K562 (cell line): ENCODE measurements around the gene SUMF2. TPM values are rescaled to one million over a fixed set of nuclear protein-coding genes. Genes with fewer than 3 reads are reported as not detected.
A peak's percentile ranks its signal among the peaks of the same experiment; 100 is the strongest.

Experiments used
- BCL6 ChIP-seq: fragments of 250-450 bp; sonication (Bioruptor Pico); IDR thresholded peaks from 2 replicates; pipeline ENCODE4 v1.4.0; 2020
- DLX4 ChIP-seq: fragments of 250-450 bp; sonication (Bioruptor Pico); IDR thresholded peaks from 2 replicates; pipeline ENCODE4 v1.6.1; 2021; ENCODE audit warnings: mild to moderate bottlenecking
- EP400 ChIP-seq: fragments of 450-650 bp; IDR thresholded peaks from 2 replicates; pipeline ENCODE4 v1.6.1; 2017; ENCODE audit warnings: antibody characterized with exemption, mild to moderate bottlenecking, moderate library complexity
- FOXJ2 ChIP-seq: fragments of 200-800 bp; sonication (Bioruptor generic); IDR thresholded peaks from 2 replicates; pipeline ENCODE4 v1.6.1; 2016; ENCODE audit warnings: missing genetic modification characterization, missing compliant biosample characterization
- GTF3C2 ChIP-seq: IDR thresholded peaks from 3 replicates; pipeline ENCODE4 v1.6.1; 2011; ENCODE audit warnings: borderline replicate concordance, mild to moderate bottlenecking, moderate library complexity; ENCODE audit not compliant: insufficient read length; ENCODE audit errors: extremely low read depth
- HCFC1 ChIP-seq: IDR thresholded peaks from 2 replicates; pipeline ENCODE4 v1.6.1; 2012; ENCODE audit warnings: low read depth, low read length, improper control_type of control experiment
- HMBOX1 ChIP-seq: sonication (generic); IDR thresholded peaks from 2 replicates; pipeline ENCODE4 v1.6.1; 2016
- ILF3 ChIP-seq: fragments of 450-650 bp; IDR thresholded peaks from 2 replicates; pipeline ENCODE4 v1.6.1; 2018; ENCODE audit warnings: antibody characterized with exemption, mild to moderate bottlenecking, moderate library complexity, borderline replicate concordance
- MAFF ChIP-seq: IDR thresholded peaks from 2 replicates; pipeline ENCODE4 v1.6.1; 2012; ENCODE audit warnings: low read length, improper control_type of control experiment
- NR0B1 ChIP-seq: fragments of 450-650 bp; IDR thresholded peaks from one replicate; pipeline ENCODE4 v1.6.1; 2018; ENCODE audit warnings: mild to moderate bottlenecking, moderate library complexity; ENCODE audit not compliant: partially characterized antibody
- NR3C1 ChIP-seq: sonication (generic); formaldehyde crosslinking; IDR thresholded peaks from 2 replicates; pipeline ENCODE4 v1.8.1; 2022; ENCODE audit warnings: missing genetic modification reagents
- PHB2 ChIP-seq: fragments of 450-650 bp; IDR thresholded peaks from 2 replicates; pipeline ENCODE4 v1.6.1; 2017; ENCODE audit warnings: low read depth
- RCOR1 ChIP-seq, 2 experiments: IDR thresholded peaks; 2 replicates each; pipeline ENCODE4 v1.6.1; 2012; ENCODE audit warnings: low read depth in 2 of 2, low read length in 2 of 2, borderline replicate concordance in 1 of 2, improper control_type of control experiment in 1 of 2
- RFX7 ChIP-seq: fragments of 250-450 bp; sonication (Bioruptor Pico); IDR thresholded peaks from 2 replicates; pipeline ENCODE4 v1.5.1; 2021; ENCODE audit warnings: mild to moderate bottlenecking
- SMARCA5 ChIP-seq: fragments of 450-650 bp; IDR thresholded peaks from 2 replicates; pipeline ENCODE4 v1.6.1; 2016
- STAT5B ChIP-seq: fragments of 250-450 bp; sonication (Bioruptor Pico); IDR thresholded peaks from 2 replicates; pipeline ENCODE4 v1.8.0; 2021; ENCODE audit warnings: mild to moderate bottlenecking, inconsistent platforms
- TAF7 ChIP-seq: fragments of 450-650 bp; IDR thresholded peaks from 2 replicates; pipeline ENCODE4 v1.6.1; 2016; ENCODE audit warnings: missing genetic modification characterization, missing compliant biosample characterization
- ZNF175 ChIP-seq: fragments of 200-800 bp; sonication (Bioruptor generic); IDR thresholded peaks from 2 replicates; pipeline ENCODE4 v1.6.1; 2016; ENCODE audit warnings: low read depth, mild to moderate bottlenecking, missing genetic modification characterization, missing compliant biosample characterization
- ZNF695 ChIP-seq: fragments of 450-650 bp; formaldehyde crosslinking; IDR thresholded peaks from 2 replicates; pipeline ENCODE4 v1.4.0; 2020; ENCODE audit warnings: mild to moderate bottlenecking, moderate library complexity
- ZNF740 ChIP-seq, 3 experiments: fragments of 200-800 bp in 1 of 3; sonication (Bioruptor generic) in 1 of 3; sonication (generic) in 1 of 3; formaldehyde crosslinking in 1 of 3; IDR thresholded peaks; 2 replicates each; pipeline versions ENCODE4 v1.6.1 to v1.8.0; 2016 to 2022; ENCODE audit warnings: mild to moderate bottlenecking in 2 of 3, missing compliant biosample characterization in 2 of 3, missing genetic modification characterization in 2 of 3, missing genetic modification reagents in 1 of 3
- polyA plus RNA-seq, 8 experiments: library from polyadenylated mRNA; depleted of rRNA in 4 of 8; stranded (reverse) in 5 of 8; unstranded in 3 of 8; fragments of >200 nt; fragmentation: Nextera tagmentation in 2 of 8; fragmentation: Illumina TruSeq in 1 of 8; extraction: Ambion mirVana in 2 of 8; extraction: Trizol in 1 of 8; gene quantifications; 2 replicates each; pipeline versions ENCODE4 v1.2.1 to v1.2.3, GENCODE V29; 2011 to 2014; ENCODE audit warnings: inconsistent platforms in 1 of 8, missing spikeins in 1 of 8
- total RNA-seq, 7 experiments: library from RNA; depleted of rRNA in 6 of 7; stranded (reverse); fragments of >200 nt in 6 of 7; fragmentation: Illumina TruSeq in 2 of 7; extraction: Trizol in 2 of 7; gene quantifications; 2 replicates each; pipeline versions ENCODE4 v1.2.1 to v1.2.3, GENCODE V29; 2011 to 2021; ENCODE audit warnings: low replicate concordance in 1 of 7

Gene SUMF2
- total and polyA plus RNA-seq, 9 of the 15 experiments (the other 6 are each of a cell fraction or from before 2014, with no cell fraction given), result 39.0 to 113 (median 67.7) TPM

GRCh38 chr7:56106108-56107073 is 42.3 kb downstream of the SUMF2 start, which contains the start of gene CHCHD2 (continued):
- TF ChIP-seq ZNF740 (CRISPR knock-in tag; IDR thresholded peaks at IDR 0.05) (no peak), ZNF740 (tag; IDR thresholded peaks at IDR 0.05) (no peak), ZNF175 (no peak), HMBOX1 (no peak), TAF7 (tag) (peak; percentile 92), SMARCA5 (no peak), STAT5B (CRISPR knock-in tag) (no peak), FOXJ2 (tag) (no peak), RCOR1 (IDR thresholded peaks at IDR 0.05; ENCODE audit: borderline replicate concordance in 1 of 2, low read depth in 2 of 2, low read length in 2 of 2) (peak in 1 of 2 experiments; percentile 40; a peak in 1 of 4 replicates), MAFF (no peak), EP400 (peak; percentile 97), RFX7 (CRISPR knock-in tag) (no peak), ILF3 (no peak), HCFC1 (peak; percentile 72; the same call in 1 of the 2 replicates), NR3C1 (CRISPR knock-in tag) (no peak), GTF3C2 (no peak), BCL6 (CRISPR knock-in tag) (no peak), ZNF695 (no peak), NR0B1 (no peak), DLX4 (CRISPR knock-in tag) (no peak), PHB2 (no peak)
